AG04450 (cell line): Measurements from ENCODE around the gene PGLYRP2. TPM values are rescaled to one million over a fixed set of nuclear protein-coding genes. Genes with fewer than 3 reads are reported as not detected.
"Not testable (repeated sequence)": the region's sequence is repeated elsewhere in the genome, so short reads cannot be mapped to it uniquely, and the experiment has no call there.

ENCODE experiments used
- CTCF ChIA-PET: fragments of 300-600, 350-600 bp; formaldehyde crosslinking; extraction: SDS; loops from one replicate; lab custom pipeline; 2022; ENCODE audit warnings: antibody characterized with exemption, inconsistent platforms; lab: Charles Lee
- POLR2A ChIA-PET: fragments of 350-600 bp; formaldehyde crosslinking; extraction: SDS; loops from one replicate; lab custom pipeline; 2021; ENCODE audit warnings: antibody characterized with exemption, inconsistent platforms; lab: Yijun Ruan, JAX
- DNase-seq: peaks from one replicate; pipeline ENCODE4 v3.0.0-alpha.2; 2011; ENCODE audit warnings: low read depth, low spot score
- H3K27ac ChIP-seq: one replicate; pipeline ENCODE4 v1.5.1; 2012; ENCODE audit warnings: low read depth, low read length, control low read depth
- H3K27me3 ChIP-seq: one replicate; pipeline ENCODE4 v1.6.0; 2012; ENCODE audit warnings: low read length; ENCODE audit not compliant: control insufficient read depth, insufficient read depth
- H3K4me3 ChIP-seq: 2 replicates; pipeline ENCODE4 v1.5.1; 2011; ENCODE audit warnings: mild to moderate bottlenecking, low read depth, low read length, control low read depth
- H3K9me3 ChIP-seq: 2 replicates; pipeline ENCODE4 v1.5.1; 2012; ENCODE audit warnings: low read length; ENCODE audit not compliant: control insufficient read depth, insufficient read depth
- polyA plus RNA-seq: library from polyadenylated mRNA; depleted of rRNA; stranded (reverse); fragments of >200 nt; gene quantifications from 2 replicates; pipeline ENCODE4 v1.2.3, GENCODE V29; 2011
- TF ChIP-seq, protein P1 (sequence below): IDR thresholded peaks from 2 replicates; pipeline ENCODE4 v1.5.1; 2011; ENCODE audit warnings: low read depth, low read length, control low read depth, inconsistent platforms

PGLYRP2 gene
- polyA plus RNA-seq, 1 experiment: not detected

DNA sequence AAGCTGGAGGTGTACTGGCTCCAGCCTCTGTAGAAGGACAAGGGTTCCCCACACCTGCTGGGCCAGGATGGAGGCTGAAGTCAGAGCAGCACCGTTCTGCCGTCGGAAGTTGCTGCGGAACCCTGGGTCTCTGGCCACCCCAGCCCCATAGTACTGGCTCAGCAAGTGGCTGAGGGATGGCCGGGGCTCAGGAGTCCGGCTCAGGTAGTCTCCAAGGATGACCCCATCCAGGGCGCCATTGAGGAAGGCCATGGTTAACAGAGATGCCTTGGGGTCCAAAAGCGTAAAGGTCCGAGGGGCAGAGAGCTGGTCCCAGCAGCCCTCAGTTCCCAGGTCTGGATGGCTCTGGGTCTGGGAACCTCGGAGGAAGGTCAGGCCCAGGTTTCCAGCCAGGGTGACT is 3.7 kb downstream of the PGLYRP2 start:
- ChIA-PET POLR2A (no interaction called here), CTCF (no interaction called here)
- DNase-seq: no peak
- H3K27me3 ChIP-seq: peaks cover 2% of the 10 kb centered on the region
- TF ChIP-seq, protein P1, sequence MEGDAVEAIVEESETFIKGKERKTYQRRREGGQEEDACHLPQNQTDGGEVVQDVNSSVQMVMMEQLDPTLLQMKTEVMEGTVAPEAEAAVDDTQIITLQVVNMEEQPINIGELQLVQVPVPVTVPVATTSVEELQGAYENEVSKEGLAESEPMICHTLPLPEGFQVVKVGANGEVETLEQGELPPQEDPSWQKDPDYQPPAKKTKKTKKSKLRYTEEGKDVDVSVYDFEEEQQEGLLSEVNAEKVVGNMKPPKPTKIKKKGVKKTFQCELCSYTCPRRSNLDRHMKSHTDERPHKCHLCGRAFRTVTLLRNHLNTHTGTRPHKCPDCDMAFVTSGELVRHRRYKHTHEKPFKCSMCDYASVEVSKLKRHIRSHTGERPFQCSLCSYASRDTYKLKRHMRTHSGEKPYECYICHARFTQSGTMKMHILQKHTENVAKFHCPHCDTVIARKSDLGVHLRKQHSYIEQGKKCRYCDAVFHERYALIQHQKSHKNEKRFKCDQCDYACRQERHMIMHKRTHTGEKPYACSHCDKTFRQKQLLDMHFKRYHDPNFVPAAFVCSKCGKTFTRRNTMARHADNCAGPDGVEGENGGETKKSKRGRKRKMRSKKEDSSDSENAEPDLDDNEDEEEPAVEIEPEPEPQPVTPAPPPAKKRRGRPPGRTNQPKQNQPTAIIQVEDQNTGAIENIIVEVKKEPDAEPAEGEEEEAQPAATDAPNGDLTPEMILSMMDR: no peak
- no peak overlapping the region for H3K4me3 ChIP-seq
- peaks cover 10% of the 10 kb centered on the region; the same call in 1 of the 2 replicates for H3K9me3 ChIP-seq
- no peak overlapping the region for H3K27ac ChIP-seq

DNA sequence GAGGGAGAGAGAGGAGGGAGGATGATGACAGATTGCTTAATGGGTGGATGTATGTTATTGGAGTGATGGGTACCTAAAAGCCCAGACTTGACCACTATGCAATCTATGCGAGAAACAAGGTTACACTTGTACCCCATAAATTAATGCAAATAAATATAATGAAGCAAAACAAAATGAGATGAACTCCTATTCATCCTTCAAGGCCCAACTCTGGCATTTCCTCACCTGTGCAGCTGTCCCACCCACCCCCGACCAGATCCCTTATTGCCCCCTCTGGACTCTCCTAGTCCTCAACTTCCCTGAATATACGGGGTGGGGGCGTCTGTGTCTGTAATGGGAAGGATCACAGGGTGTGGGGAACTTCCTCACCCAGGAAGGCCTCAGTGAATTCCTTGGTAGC is 4.1 kb downstream of the PGLYRP2 start:
- no peak for DNase-seq
- peaks cover 10% of the 10 kb centered on the region; the same call in 1 of the 2 replicates for H3K9me3 ChIP-seq
- TF ChIP-seq, protein P1: no peak
- no peak overlapping the region for H3K27ac ChIP-seq
- peaks cover 2% of the 10 kb centered on the region for H3K27me3 ChIP-seq
- ChIA-PET CTCF (no interaction called here), POLR2A (no interaction called here)
- H3K4me3 ChIP-seq: no peak overlapping the region

GRCh38 chr19:15473821-15474220 is 5.5 kb downstream of the PGLYRP2 start:
- peaks cover 12% of the 10 kb centered on the region for H3K27me3 ChIP-seq
- H3K4me3 ChIP-seq, H3K27ac ChIP-seq, H3K9me3 ChIP-seq, DNase-seq, CTCF ChIA-PET: not testable (repeated sequence)
- POLR2A ChIA-PET: interaction anchor here (0.7 kb wide), 1 partner anchor 12 kb away, joined by 10 read pairs; no protein-coding TSS in a partner anchor

DNA sequence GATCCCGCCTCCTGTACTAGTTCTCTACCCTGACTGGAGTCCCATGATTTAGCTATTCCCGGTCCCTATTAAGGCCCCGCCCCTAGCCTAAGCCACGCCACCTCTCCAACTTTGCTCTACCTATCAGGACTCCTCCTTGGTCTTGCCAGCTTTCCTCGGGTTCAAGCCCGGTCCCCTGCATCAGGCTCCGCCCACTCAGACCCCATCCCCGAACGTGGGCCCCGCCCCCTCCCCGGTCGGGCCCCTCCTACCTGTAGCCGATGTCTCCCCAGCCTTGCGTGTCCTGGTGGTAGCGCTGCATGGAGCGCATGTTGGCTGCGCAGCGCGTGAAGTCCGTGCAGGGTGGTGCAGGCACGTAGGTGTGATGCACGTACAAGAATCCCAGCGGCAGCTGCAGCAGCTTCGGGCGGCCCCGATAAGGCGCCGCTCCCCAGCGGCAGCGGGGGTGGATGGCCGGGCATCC is 7.6 kb downstream of the PGLYRP2 start:
- peaks cover 14% of the 10 kb centered on the region for H3K27me3 ChIP-seq
- H3K9me3 ChIP-seq: peaks cover 10% of the 10 kb centered on the region; the same call in 1 of the 2 replicates
- TF ChIP-seq, protein P1: no peak
- H3K27ac ChIP-seq: no peak overlapping the region
- CTCF ChIA-PET: no interaction called here
- DNase-seq: no peak
- no peak overlapping the region for H3K4me3 ChIP-seq
- POLR2A ChIA-PET: no interaction called here

GRCh38 chr19:15469513-15470297 is 9.6 kb downstream of the PGLYRP2 start:
- ChIA-PET CTCF (interaction anchor here (0.6 kb wide), 1 partner anchor 819 kb away, joined by 7 read pairs; no protein-coding TSS in a partner anchor), POLR2A (no interaction called here)
- DNase-seq: no peak
- TF ChIP-seq, protein P1: no peak
- peaks cover 7% of the 10 kb centered on the region; the same call in 1 of the 2 replicates for H3K9me3 ChIP-seq
- H3K4me3 ChIP-seq: peak overlapping the region; percentile 29
- no peak overlapping the region for H3K27ac ChIP-seq
- H3K27me3 ChIP-seq: peaks cover 14% of the 10 kb centered on the region
